ENCODE results near the gene FAM234A.

Gene FAM234A

DNA sequence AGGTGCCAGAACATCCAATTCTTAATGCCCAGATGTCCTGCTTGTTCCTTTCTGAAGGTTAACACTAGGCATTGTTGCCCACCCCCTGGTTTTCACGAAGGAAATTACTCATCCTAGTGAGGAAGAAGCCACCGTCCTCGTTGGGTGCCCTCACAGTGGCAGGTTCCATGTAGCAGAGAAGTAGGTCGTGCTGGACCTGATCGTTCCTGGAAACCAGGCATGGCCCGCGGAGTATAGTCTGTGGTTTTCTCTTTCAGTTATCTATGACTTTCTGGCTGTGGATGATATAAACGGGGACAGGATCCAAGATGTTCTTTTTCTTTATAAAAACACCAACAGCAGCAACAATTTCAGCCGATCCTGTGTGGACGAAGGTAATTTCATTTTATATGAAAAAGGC is 24.6 kb downstream of the FAM234A start:
- Histone ChIP-seq H3K4me3 (IDR thresholded peaks at IDR 0.05; ENCODE audit: insufficient read depth, low read depth, low read length) (no peak overlapping the region), H3K36me3 (ENCODE audit: insufficient read depth) (no peaks in the 10 kb centered on the region), H3K79me2 (ENCODE audit: insufficient read depth, low read depth) (no peaks in the 10 kb centered on the region), H3K27ac (no peak overlapping the region), H3K4me2 (no peak overlapping the region), H2AFZ (ENCODE audit: low read depth) (no peak overlapping the region), H3K27me3 (ENCODE audit: insufficient read depth, low read depth) (no peaks in the 10 kb centered on the region), H4K20me1 (ENCODE audit: insufficient read depth) (no peaks in the 10 kb centered on the region), H3K4me1 (ENCODE audit: low read depth, poor library complexity, severe bottlenecking) (no peaks in the 10 kb centered on the region), H3K9ac (no peak overlapping the region)
- no peak for TF ChIP-seq CTCF (conservative IDR thresholded peaks at IDR 0.05; ENCODE audit: low read depth, low read length)

GRCh38 chr16:259814-260253 is 25.2 kb downstream of the FAM234A start:
- Histone ChIP-seq H3K4me3 (IDR thresholded peaks at IDR 0.05; ENCODE audit: insufficient read depth, low read depth, low read length) (no peak overlapping the region), H2AFZ (ENCODE audit: low read depth) (no peak overlapping the region), H3K27me3 (ENCODE audit: insufficient read depth, low read depth) (no peaks in the 10 kb centered on the region), H3K4me2 (no peak overlapping the region), H3K4me1 (ENCODE audit: low read depth, poor library complexity, severe bottlenecking) (no peaks in the 10 kb centered on the region), H4K20me1 (ENCODE audit: insufficient read depth) (no peaks in the 10 kb centered on the region), H3K9ac (no peak overlapping the region), H3K27ac (no peak overlapping the region), H3K79me2 (ENCODE audit: insufficient read depth, low read depth) (no peaks in the 10 kb centered on the region), H3K36me3 (ENCODE audit: insufficient read depth) (no peaks in the 10 kb centered on the region)
- no peak for TF ChIP-seq CTCF (conservative IDR thresholded peaks at IDR 0.05; ENCODE audit: low read depth, low read length)

GRCh38 chr16:260326-260725 is 25.7 kb downstream of the FAM234A start:
- no peaks in the 10 kb centered on the region for H3K36me3 ChIP-seq (ENCODE audit: insufficient read depth)
- H3K79me2 ChIP-seq (ENCODE audit: insufficient read depth, low read depth): no peaks in the 10 kb centered on the region
- no peaks in the 10 kb centered on the region for H3K4me1 ChIP-seq (ENCODE audit: low read depth, poor library complexity, severe bottlenecking)
- no peaks in the 10 kb centered on the region for H3K27me3 ChIP-seq (ENCODE audit: insufficient read depth, low read depth)
- no peaks in the 10 kb centered on the region for H4K20me1 ChIP-seq (ENCODE audit: insufficient read depth)
- no peak overlapping the region for H3K9ac ChIP-seq
- H2AFZ ChIP-seq (ENCODE audit: low read depth): no peak overlapping the region
- H3K27ac ChIP-seq: no peak overlapping the region
- H3K4me2 ChIP-seq: no peak overlapping the region
- no peak overlapping the region for H3K4me3 ChIP-seq (IDR thresholded peaks at IDR 0.05; ENCODE audit: insufficient read depth, low read depth, low read length)
- no peak for TF ChIP-seq CTCF (conservative IDR thresholded peaks at IDR 0.05; ENCODE audit: low read depth, low read length)

DNA sequence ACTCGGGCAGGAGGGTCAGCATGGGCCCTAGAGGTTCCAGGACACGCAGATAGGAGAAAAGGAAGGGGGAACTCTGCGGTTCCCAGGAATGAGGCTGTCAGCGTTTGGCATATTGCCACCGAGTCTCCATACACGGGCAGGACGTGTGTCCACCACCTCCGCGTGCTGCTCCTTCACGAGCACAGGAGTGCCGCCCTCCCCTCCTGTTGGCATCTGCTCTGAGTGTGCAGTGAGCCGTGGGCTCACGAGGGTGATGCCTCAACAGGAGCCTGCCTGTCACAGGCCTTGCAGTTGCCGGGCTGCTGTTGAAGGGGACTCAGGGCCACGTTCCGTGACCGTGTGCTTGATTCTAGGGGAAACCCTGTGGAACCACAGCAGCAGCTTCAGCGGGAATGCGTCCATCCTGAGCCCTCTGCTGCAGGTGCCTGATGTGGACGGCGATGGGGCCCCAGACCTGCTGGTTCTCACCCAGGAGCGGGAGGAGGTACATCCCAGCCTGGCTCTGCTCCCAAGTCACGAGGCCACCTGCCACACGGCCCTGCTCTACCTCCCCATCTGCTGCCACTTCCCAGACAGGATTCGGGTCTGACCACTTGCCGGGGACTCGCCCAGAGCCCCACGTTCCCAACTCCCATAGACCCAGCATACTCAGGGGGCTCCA is 26.5 kb downstream of the FAM234A start:
- no peak overlapping the region for H3K9ac ChIP-seq
- no peaks in the 10 kb centered on the region for H3K36me3 ChIP-seq (ENCODE audit: insufficient read depth)
- no peak overlapping the region for H3K27ac ChIP-seq
- no peaks in the 10 kb centered on the region for H3K79me2 ChIP-seq (ENCODE audit: insufficient read depth, low read depth)
- H3K4me1 ChIP-seq (ENCODE audit: low read depth, poor library complexity, severe bottlenecking): no peaks in the 10 kb centered on the region
- H2AFZ ChIP-seq (ENCODE audit: low read depth): no peak overlapping the region
- H4K20me1 ChIP-seq (ENCODE audit: insufficient read depth): no peaks in the 10 kb centered on the region
- no peak for TF ChIP-seq CTCF (conservative IDR thresholded peaks at IDR 0.05; ENCODE audit: low read depth, low read length)
- no peak overlapping the region for H3K4me2 ChIP-seq
- no peak overlapping the region for H3K4me3 ChIP-seq (IDR thresholded peaks at IDR 0.05; ENCODE audit: insufficient read depth, low read depth, low read length)
- no peaks in the 10 kb centered on the region for H3K27me3 ChIP-seq (ENCODE audit: insufficient read depth, low read depth)

All from KMS-11 (cell line).